OCI-LY7 (cell line): ENCODE data around the gene SLC27A1. TPM values are rescaled to one million over a fixed set of nuclear protein-coding genes. Genes with fewer than 3 reads are reported as not detected.

Source experiments
- BruUV-seq: library from RNA; stranded (reverse); fragments of 400-500 nt; replicated peaks from 2 replicates; lab custom pipeline; 2021; lab: Mats Ljungman, UMichigan
- CTCF ChIA-PET: fragments of 300-600 bp; sonication (Branson Sonifier 250); formaldehyde crosslinking; loops from one replicate; lab custom pipeline; 2022; ENCODE audit warnings: antibody characterized with exemption; ENCODE audit not compliant: unreplicated experiment; lab: Charles Lee
- POLR2A ChIA-PET: fragments of 300-600 bp; sonication (Branson Sonifier 250); formaldehyde crosslinking; loops from one replicate; lab custom pipeline; 2022; ENCODE audit warnings: antibody characterized with exemption; lab: Charles Lee
- DNase-seq: peaks from one replicate; pipeline ENCODE4 v3.0.0-alpha.2; 2015; ENCODE audit warnings: low spot score
- H2AFZ ChIP-seq: fragments of 200-600 bp; sonication (generic), shearing (Covaris generic); 2 replicates; pipeline ENCODE4 v1.6.1; 2014; ENCODE audit warnings: mild to moderate bottlenecking, antibody characterized with exemption, low read length, moderate library complexity
- H3K27ac ChIP-seq: fragments of 200-600 bp; sonication (generic); 2 replicates; pipeline ENCODE4 v1.5.1; 2014; ENCODE audit warnings: mixed run types, low read depth, mild to moderate bottlenecking, moderate library complexity, low read length, inconsistent platforms; ENCODE audit not compliant: poor library complexity, severe bottlenecking
- H3K36me3 ChIP-seq: fragments of 200-600 bp; sonication (generic); 2 replicates; pipeline ENCODE4 v1.6.1; 2014; ENCODE audit warnings: mild to moderate bottlenecking, antibody characterized with exemption, low read length, moderate library complexity, mixed read lengths; ENCODE audit not compliant: insufficient read depth
- H3K4me1 ChIP-seq: fragments of 200-600 bp; sonication (generic); 2 replicates; pipeline ENCODE4 v1.5.1; 2014; ENCODE audit warnings: mild to moderate bottlenecking, low read length; ENCODE audit not compliant: insufficient read depth, poor library complexity, severe bottlenecking
- H3K4me2 ChIP-seq: fragments of 200-600 bp; sonication (generic); 2 replicates; pipeline ENCODE4 v1.6.1; 2014; ENCODE audit warnings: mild to moderate bottlenecking, low read length
- H3K4me3 ChIP-seq: fragments of 200-600 bp; sonication (generic); 2 replicates; pipeline ENCODE4 v1.5.1; 2014; ENCODE audit warnings: mild to moderate bottlenecking, low read depth, low read length; ENCODE audit not compliant: poor library complexity, severe bottlenecking
- H3K79me2 ChIP-seq: fragments of 200-600 bp; sonication (generic); 2 replicates; pipeline ENCODE4 v1.6.1; 2016; ENCODE audit warnings: low read depth, mild to moderate bottlenecking, low read length, moderate library complexity, mixed read lengths; ENCODE audit not compliant: insufficient read depth
- H3K9me2 ChIP-seq: fragments of 200-600 bp; sonication (generic); 2 replicates; pipeline ENCODE4 v1.6.1; 2016; ENCODE audit warnings: mild to moderate bottlenecking, low read length, mixed read lengths; ENCODE audit not compliant: insufficient read depth
- H3K9me3 ChIP-seq: fragments of 200-600 bp; sonication (generic); 2 replicates; pipeline ENCODE4 v1.6.1; 2014; ENCODE audit warnings: mild to moderate bottlenecking, mixed run types, low read length, mixed read lengths
- H4K20me1 ChIP-seq: fragments of 200-600 bp; sonication (generic); 2 replicates; pipeline ENCODE4 v1.6.1; 2014; ENCODE audit warnings: mild to moderate bottlenecking, antibody characterized with exemption, low read length, moderate library complexity, mixed read lengths; ENCODE audit not compliant: insufficient read depth
- EZH2phosphoT487 ChIP-seq: fragments of 200-600 bp; sonication (generic); IDR thresholded peaks from 2 replicates; pipeline ENCODE4 v1.6.1; 2018; ENCODE audit warnings: low read depth, borderline replicate concordance, mild to moderate bottlenecking, mixed run types, antibody characterized with exemption, low read length, moderate library complexity, mixed read lengths
- intact Hi-C: fragments of 100-400 bp; cut with micrococcal nuclease; formaldehyde crosslinking; loops from one replicate; pipeline ENCODE4 v1.10.0; 2022; ENCODE audit not compliant: unreplicated experiment
- total RNA-seq, 2 experiments: library from RNA; depleted of rRNA in 1 of 2; stranded (reverse); fragments of >200 nt in 1 of 2; shearing (Covaris generic) in 1 of 2; gene quantifications; 2 replicates each; pipeline ENCODE4 v1.2.3, GENCODE V29; 2014 to 2022
- TF ChIP-seq, protein P1 (sequence below): fragments of 200-600 bp; sonication (generic); conservative IDR thresholded peaks from 2 replicates; pipeline ENCODE4 v1.5.1; 2014; ENCODE audit warnings: mild to moderate bottlenecking, antibody characterized with exemption, low read length, moderate library complexity, mixed read lengths

The SLC27A1 gene
- total RNA-seq, 2 experiments from 2014 or later: 2.5 to 3.2 TPM

DNA sequence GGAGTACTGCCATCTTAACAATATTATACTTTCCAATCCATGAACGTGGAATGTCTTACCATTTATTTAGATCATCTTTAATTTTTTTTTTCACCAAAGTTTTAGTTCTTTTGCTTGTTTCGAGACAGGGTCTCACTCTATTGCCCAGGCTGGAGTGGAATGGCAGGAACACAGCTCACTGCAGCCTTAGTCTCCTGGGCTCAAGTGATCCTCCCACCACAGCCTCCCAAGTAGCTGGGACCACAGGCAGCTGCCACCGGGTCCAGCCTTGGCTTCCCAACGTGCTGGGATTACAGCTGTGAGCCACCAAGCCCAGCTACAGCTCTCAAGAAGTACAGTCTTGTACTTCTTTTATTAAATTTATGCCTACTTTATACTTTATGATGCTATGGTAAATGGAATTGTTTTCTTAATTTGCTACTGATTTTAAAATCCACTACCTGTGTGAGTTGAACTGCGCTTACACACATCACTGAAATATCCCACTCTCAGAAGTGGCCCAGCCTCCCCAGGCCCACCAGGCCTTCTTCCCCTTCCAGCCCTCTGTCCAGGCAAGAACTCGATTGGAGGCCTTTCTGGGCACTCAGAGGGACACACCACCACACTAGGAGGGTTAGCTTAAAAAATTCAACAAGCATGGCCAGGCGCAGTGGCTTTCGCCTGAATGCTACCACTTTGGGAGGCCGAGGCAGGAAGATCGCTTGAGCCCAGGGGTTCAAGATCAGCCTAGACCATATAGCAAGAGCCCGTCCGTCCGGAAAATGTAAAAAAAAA, 40.1 kb downstream of the SLC27A1 start:
- TF ChIP-seq, protein P1, sequence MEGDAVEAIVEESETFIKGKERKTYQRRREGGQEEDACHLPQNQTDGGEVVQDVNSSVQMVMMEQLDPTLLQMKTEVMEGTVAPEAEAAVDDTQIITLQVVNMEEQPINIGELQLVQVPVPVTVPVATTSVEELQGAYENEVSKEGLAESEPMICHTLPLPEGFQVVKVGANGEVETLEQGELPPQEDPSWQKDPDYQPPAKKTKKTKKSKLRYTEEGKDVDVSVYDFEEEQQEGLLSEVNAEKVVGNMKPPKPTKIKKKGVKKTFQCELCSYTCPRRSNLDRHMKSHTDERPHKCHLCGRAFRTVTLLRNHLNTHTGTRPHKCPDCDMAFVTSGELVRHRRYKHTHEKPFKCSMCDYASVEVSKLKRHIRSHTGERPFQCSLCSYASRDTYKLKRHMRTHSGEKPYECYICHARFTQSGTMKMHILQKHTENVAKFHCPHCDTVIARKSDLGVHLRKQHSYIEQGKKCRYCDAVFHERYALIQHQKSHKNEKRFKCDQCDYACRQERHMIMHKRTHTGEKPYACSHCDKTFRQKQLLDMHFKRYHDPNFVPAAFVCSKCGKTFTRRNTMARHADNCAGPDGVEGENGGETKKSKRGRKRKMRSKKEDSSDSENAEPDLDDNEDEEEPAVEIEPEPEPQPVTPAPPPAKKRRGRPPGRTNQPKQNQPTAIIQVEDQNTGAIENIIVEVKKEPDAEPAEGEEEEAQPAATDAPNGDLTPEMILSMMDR: no peak
- no peak for TF ChIP-seq EZH2phosphoT487
- Histone ChIP-seq H2AFZ (peak overlapping the region; percentile 32; the same call in 1 of the 2 replicates), H3K4me2 (peak overlapping the region; percentile 78), H3K27ac (peak overlapping the region; percentile 74), H3K4me3 (peak overlapping the region; percentile 83), H3K9me2 (no peaks in the 10 kb centered on the region), H4K20me1 (no peaks in the 10 kb centered on the region), H3K9me3 (no peaks in the 10 kb centered on the region), H3K36me3 (peaks cover 11% of the 10 kb centered on the region; the same call in 1 of the 2 replicates), H3K4me1 (peaks cover 17% of the 10 kb centered on the region), H3K79me2 (peaks cover 28% of the 10 kb centered on the region)
- POLR2A ChIA-PET: interaction anchor here (0.7 to 4.4 kb wide), 6 partner anchors 12 to 458 kb away, joined by 3 to 33 read pairs (median 4); no protein-coding TSS in a partner anchor
- BruUV-seq: no TSS peak
- DNase-seq: peak; percentile 27
- intact Hi-C loops: loop anchor here (5.0 kb wide), 1 partner anchor 103 kb away; the partner anchor contains the start of gene BST2
- CTCF ChIA-PET: interaction anchor here (1.1 to 2.1 kb wide), 3 partner anchors 12 to 20 kb away, joined by 3 to 7 read pairs (median 5); no protein-coding TSS in a partner anchor

DNA sequence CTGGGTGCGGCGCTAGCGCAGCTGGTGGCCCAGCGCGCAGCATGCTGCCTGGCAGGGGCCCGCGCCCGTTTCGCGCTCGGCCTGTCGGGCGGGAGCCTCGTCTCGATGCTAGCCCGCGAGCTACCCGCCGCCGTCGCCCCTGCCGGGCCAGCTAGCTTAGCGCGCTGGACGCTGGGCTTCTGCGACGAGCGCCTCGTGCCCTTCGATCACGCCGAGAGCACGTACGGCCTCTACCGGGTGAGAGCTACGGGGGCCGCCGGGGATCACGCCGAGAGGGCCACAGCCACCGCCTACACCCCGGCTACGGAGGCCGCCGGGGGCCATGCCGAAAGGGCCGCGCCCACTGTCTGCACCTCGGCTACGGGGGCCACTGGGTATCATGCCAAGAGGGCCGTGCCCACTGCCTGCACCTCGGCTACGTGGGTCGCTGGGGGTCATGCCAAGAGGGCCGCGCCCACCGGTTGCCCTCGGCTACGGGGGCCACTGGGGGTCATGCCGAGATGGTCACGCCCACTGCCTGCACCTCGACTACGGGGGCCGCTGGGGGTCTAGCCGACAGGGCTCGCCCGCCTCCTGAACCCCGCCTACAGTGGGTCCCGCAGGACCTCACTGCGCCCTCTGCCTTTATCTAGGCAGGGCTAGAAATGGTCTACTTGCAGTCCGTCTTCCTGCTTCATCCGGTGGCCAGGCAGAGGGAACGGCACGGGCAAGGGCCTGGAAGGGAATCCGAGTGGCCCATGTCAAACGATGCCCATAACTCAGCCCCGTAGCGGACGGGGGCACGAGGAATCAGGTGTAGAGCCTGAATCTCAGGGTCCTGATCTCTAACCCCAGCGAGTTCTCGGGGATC, 41.6 kb downstream of the SLC27A1 start:
- no peaks in the 10 kb centered on the region for H3K9me2 ChIP-seq
- BruUV-seq: TSS peak; percentile 52
- H3K36me3 ChIP-seq: peaks cover 24% of the 10 kb centered on the region
- peak overlapping the region; percentile 83 for H3K4me3 ChIP-seq
- peak overlapping the region; percentile 97 for H3K4me2 ChIP-seq
- peak overlapping the region; percentile 24; the same call in 1 of the 2 replicates for H2AFZ ChIP-seq
- no peaks in the 10 kb centered on the region for H4K20me1 ChIP-seq
- ChIA-PET CTCF (interaction anchor here (0.6 to 2.1 kb wide), 4 partner anchors 11 to 18 kb away, joined by 3 to 7 read pairs (median 4); no protein-coding TSS in a partner anchor), POLR2A (interaction anchor here (0.9 to 4.4 kb wide), 4 partner anchors 11 to 348 kb away, joined by 3 to 33 read pairs (median 9); partner anchors contain the start of gene RPL18A)
- H3K4me1 ChIP-seq: peaks cover 17% of the 10 kb centered on the region
- peak overlapping the region; percentile 74 for H3K27ac ChIP-seq
- no peak for TF ChIP-seq EZH2phosphoT487
- TF ChIP-seq, protein P1: peak; percentile 51
- intact Hi-C loops: loop anchor here (1.0 to 5.0 kb wide), 2 partner anchors 11 to 105 kb away; partner anchors contain the start of gene BST2
- H3K9me3 ChIP-seq: no peaks in the 10 kb centered on the region
- DNase-seq: peak; percentile 80
- peaks cover 28% of the 10 kb centered on the region for H3K79me2 ChIP-seq
